Measurements from ENCODE around the gene PELI2.

The PELI2 gene

GRCh38 chr14:56205881-56206280 is 87.7 kb downstream of the PELI2 start:
- no peak for DNase-seq (ENCODE audit: low spot score)

- no peak for DNase-seq (ENCODE audit: low spot score)
Measured at GRCh38 chr14:56206596-56206995, 88.4 kb downstream of the PELI2 start.

GRCh38 chr14:56207626-56208292 is 89.5 kb downstream of the PELI2 start:
- DNase-seq (ENCODE audit: low spot score), result no peak

GRCh38 chr14:56208520-56208919 is 90.3 kb downstream of the PELI2 start:
- no peak for DNase-seq (ENCODE audit: low spot score)

GRCh38 chr14:56210571-56210970 is 92.4 kb downstream of the PELI2 start:
- DNase-seq (ENCODE audit: low spot score), result no peak

GRCh38 chr14:56211084-56211483 is 92.9 kb downstream of the PELI2 start:
- DNase-seq (ENCODE audit: low spot score), result no peak

GRCh38 chr14:56211844-56212243 is 93.6 kb downstream of the PELI2 start:
- no peak for DNase-seq (ENCODE audit: low spot score)

GRCh38 chr14:56212521-56212920 is 94.3 kb downstream of the PELI2 start:
- DNase-seq (ENCODE audit: low spot score), result no peak

- DNase-seq (ENCODE audit: low spot score), result no peak
Measured at GRCh38 chr14:56213306-56213705, 95.1 kb downstream of the PELI2 start.

GRCh38 chr14:56215180-56215579 is 97.0 kb downstream of the PELI2 start:
- DNase-seq (ENCODE audit: low spot score), result no peak

GRCh38 chr14:56216626-56217379 is 98.6 kb downstream of the PELI2 start:
- DNase-seq (ENCODE audit: low spot score), result no peak

GRCh38 chr14:56217380-56218045 is 99.3 kb downstream of the PELI2 start:
- no peak for DNase-seq (ENCODE audit: low spot score)

- DNase-seq (ENCODE audit: low spot score), result no peak
Measured at GRCh38 chr14:56219666-56220413, 101.6 kb downstream of the PELI2 start.

GRCh38 chr14:56221382-56222128 is 103.3 kb downstream of the PELI2 start:
- DNase-seq (ENCODE audit: low spot score), result no peak

- DNase-seq (ENCODE audit: low spot score), result no peak
Measured at GRCh38 chr14:56224229-56224628, 106.0 kb downstream of the PELI2 start.

- no peak for DNase-seq (ENCODE audit: low spot score)
Measured at GRCh38 chr14:56224691-56225681, 106.8 kb downstream of the PELI2 start.

GRCh38 chr14:56235388-56235787 is 117.2 kb downstream of the PELI2 start:
- DNase-seq (ENCODE audit: low spot score), result no peak

GRCh38 chr14:56237398-56237797 is 119.2 kb downstream of the PELI2 start:
- no peak for DNase-seq (ENCODE audit: low spot score)

- no peak for DNase-seq (ENCODE audit: low spot score)
Measured at GRCh38 chr14:56241461-56241860, 123.2 kb downstream of the PELI2 start.

- DNase-seq (ENCODE audit: low spot score), result no peak
Measured at GRCh38 chr14:56243110-56243509, 124.9 kb downstream of the PELI2 start.
